Mesothelial cell of epicardium (in vitro differentiated cells): ENCODE results near the gene ALMS1. TPM values are rescaled to one million over a fixed set of nuclear protein-coding genes. Genes with fewer than 3 reads are reported as not detected.

Experiments used
- DNase-seq, 2 experiments: peaks; one replicate each; pipeline ENCODE4 v3.0.0; 2021; ENCODE audit warnings: low spot score in 2 of 2; ENCODE audit not compliant: unreplicated experiment in 2 of 2
- H3K27ac Mint-ChIP-seq: 2 replicates; pipeline ENCODE4 v1.8.0; 2021; ENCODE audit warnings: mixed read lengths
- H3K27me3 Mint-ChIP-seq: 2 replicates; pipeline ENCODE4 v1.8.0; 2021; ENCODE audit warnings: low read depth, mixed read lengths
- H3K36me3 Mint-ChIP-seq: 2 replicates; pipeline ENCODE4 v1.8.0; 2021; ENCODE audit warnings: mixed read lengths
- H3K4me1 Mint-ChIP-seq: 2 replicates; pipeline ENCODE4 v1.8.0; 2021; ENCODE audit warnings: mixed read lengths
- H3K4me3 Mint-ChIP-seq: 2 replicates; pipeline ENCODE4 v1.8.0; 2021; ENCODE audit warnings: mild to moderate bottlenecking, moderate library complexity, mixed read lengths
- H3K9me3 Mint-ChIP-seq: 2 replicates; pipeline ENCODE4 v1.8.0; 2021; ENCODE audit warnings: mixed read lengths
- CTCF ChIP-seq: fragments of 200-600 bp; sonication (generic); IDR thresholded peaks from one replicate; pipeline ENCODE4 v1.5.0; 2021; ENCODE audit warnings: antibody characterized with exemption; ENCODE audit not compliant: unreplicated experiment
- total RNA-seq: library from RNA; stranded (reverse); gene quantifications from 3 replicates; pipeline ENCODE4 v1.2.1, GENCODE V29; 2021

ALMS1 gene
- total RNA-seq, 1 donor from 2014 or later, result 42.2 TPM

- H3K9me3 Mint-ChIP-seq, result peaks cover 8% of the 10 kb centered on the region
- DNase-seq, result no peak
- H3K4me3 Mint-ChIP-seq, result no peak overlapping the region
- H3K36me3 Mint-ChIP-seq, result no peaks in the 10 kb centered on the region
- no peak for TF ChIP-seq CTCF
- peaks cover 5% of the 10 kb centered on the region for H3K4me1 Mint-ChIP-seq
- peaks cover 47% of the 10 kb centered on the region for H3K27me3 Mint-ChIP-seq
- H3K27ac Mint-ChIP-seq, result no peak overlapping the region
Observed at GRCh38 chr2:73651591-73652230, 266.1 kb downstream of the ALMS1 start.

- Mint-ChIP-seq H3K27me3 (peaks cover 44% of the 10 kb centered on the region), H3K27ac (no peak overlapping the region), H3K4me3 (no peak overlapping the region), H3K4me1 (peaks cover 5% of the 10 kb centered on the region), H3K36me3 (no peaks in the 10 kb centered on the region), H3K9me3 (peaks cover 6% of the 10 kb centered on the region)
- no peak for DNase-seq
- no peak for TF ChIP-seq CTCF
Observed at GRCh38 chr2:73652348-73652747, 266.7 kb downstream of the ALMS1 start.

- no peaks in the 10 kb centered on the region for H3K36me3 Mint-ChIP-seq
- no peak for DNase-seq
- peaks cover 5% of the 10 kb centered on the region for H3K4me1 Mint-ChIP-seq
- H3K9me3 Mint-ChIP-seq, result peaks cover 3% of the 10 kb centered on the region
- no peak for TF ChIP-seq CTCF
- H3K4me3 Mint-ChIP-seq, result no peak overlapping the region
- H3K27ac Mint-ChIP-seq, result no peak overlapping the region
- peaks cover 54% of the 10 kb centered on the region for H3K27me3 Mint-ChIP-seq
Observed at GRCh38 chr2:73654175-73654574, 268.5 kb downstream of the ALMS1 start.

Other genes starting within 250 kb of the ALMS1 start
- not detected in 3 replicates for gene NOTO, start 183.3 kb upstream of the ALMS1 start, total RNA-seq
- 29.8 to 34.3 TPM (median 34.2 TPM) in 3 replicates for gene SMYD5, start 171.6 kb upstream of the ALMS1 start, total RNA-seq
- 5.9 to 6.9 TPM (median 6.6 TPM) in 3 replicates for gene PRADC1, start 152.6 kb upstream of the ALMS1 start, total RNA-seq
- 217 to 220 TPM (median 218 TPM) in 3 replicates for gene CCT7, start 151.5 kb upstream of the ALMS1 start, total RNA-seq
- gene FBXO41, start 101.4 kb upstream of the ALMS1 start, total RNA-seq, result 7.6 to 8.1 TPM (median 7.8 TPM) in 3 replicates
- 0.34 to 0.49 TPM (median 0.36 TPM) in 3 replicates for gene EGR4, start 92.3 kb upstream of the ALMS1 start, total RNA-seq